HG03139 (cell line): Measurements from ENCODE around the gene ZBTB7C.

Experiments
- ATAC-seq: cut with Tn5 transposase; IDR thresholded peaks from one replicate; pipeline ENCODE4 v1.9.1; 2021; ENCODE audit not compliant: unreplicated experiment

ZBTB7C gene

DNA sequence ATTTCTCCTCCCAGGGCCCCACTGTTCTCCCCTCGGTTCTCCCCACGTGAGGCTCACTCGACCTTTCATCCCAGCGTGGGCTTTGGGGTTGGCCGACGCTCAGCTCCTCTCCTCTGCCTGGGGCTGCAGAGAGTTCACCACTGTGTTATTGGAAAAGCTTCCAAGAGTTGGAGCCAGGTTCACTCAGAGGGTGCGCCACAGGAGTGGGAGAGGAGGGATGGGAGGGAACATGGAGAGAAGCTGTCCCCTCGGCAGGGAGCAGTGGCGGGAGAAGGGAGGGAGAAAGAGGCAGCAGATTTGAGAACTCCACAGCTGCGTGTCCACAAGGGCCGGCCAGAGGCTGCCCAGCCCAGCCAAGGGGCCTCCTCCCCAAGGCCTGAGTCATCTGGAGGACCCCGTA, 281.6 kb downstream of the ZBTB7C start:
- no peak for ATAC-seq

DNA sequence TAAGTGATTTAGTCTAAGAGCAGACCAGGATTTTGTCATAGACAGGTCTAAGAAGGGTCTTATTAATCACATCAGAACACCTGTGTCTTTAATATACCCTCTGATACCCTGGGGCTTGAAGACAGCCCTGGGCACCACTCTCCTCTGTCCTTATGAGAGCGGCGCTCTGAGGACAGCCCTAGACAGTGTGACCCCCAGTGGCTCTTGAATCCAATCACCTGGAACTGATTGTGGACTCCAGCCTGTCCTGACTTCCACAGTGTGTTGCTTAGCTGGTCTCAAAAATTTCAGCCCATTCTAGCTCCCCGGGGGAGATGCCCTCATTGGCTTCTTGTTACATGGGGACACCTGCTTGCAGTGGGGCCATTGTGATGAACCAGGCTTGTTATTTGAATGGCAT, 282.9 kb downstream of the ZBTB7C start:
- ATAC-seq, result no peak

GRCh38 chr18:48125724-48126123, 283.5 kb downstream of the ZBTB7C start:
- no peak for ATAC-seq

- ATAC-seq, result no peak
Measured at GRCh38 chr18:48124857-48125626, 284.1 kb downstream of the ZBTB7C start.

GRCh38 chr18:48123941-48124340, 285.2 kb downstream of the ZBTB7C start:
- no peak for ATAC-seq

DNA sequence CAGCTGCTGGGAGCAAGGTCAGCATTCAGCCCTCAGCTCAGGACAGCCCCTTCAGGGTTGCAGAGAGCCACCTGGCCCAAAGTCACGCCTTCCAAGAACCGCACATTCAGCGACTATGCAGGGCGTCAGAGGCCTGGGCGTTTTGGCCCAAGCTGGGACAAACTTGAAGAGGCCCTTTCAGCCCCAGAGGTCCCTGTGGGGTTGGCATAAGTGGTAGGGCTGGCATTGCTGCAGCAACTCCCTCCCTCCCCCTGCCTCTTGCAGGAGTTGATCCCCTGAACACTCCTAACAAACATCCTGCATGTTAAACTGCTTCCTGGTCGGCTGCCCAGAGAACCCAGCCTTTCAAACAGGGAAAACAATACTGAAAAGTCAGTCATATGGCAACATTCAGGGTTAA, 285.9 kb downstream of the ZBTB7C start:
- ATAC-seq, result no peak

- no peak for ATAC-seq
Measured at GRCh38 chr18:48122816-48123215, 286.4 kb downstream of the ZBTB7C start.

- ATAC-seq, result no peak
Measured at GRCh38 chr18:48122376-48122775, 286.8 kb downstream of the ZBTB7C start.

GRCh38 chr18:48121752-48122151, 287.4 kb downstream of the ZBTB7C start:
- no peak for ATAC-seq

- ATAC-seq, result no peak
Measured at GRCh38 chr18:48119204-48119603, 290.0 kb downstream of the ZBTB7C start.

- ATAC-seq, result no peak
Measured at GRCh38 chr18:48116873-48117630, 292.1 kb downstream of the ZBTB7C start.

DNA sequence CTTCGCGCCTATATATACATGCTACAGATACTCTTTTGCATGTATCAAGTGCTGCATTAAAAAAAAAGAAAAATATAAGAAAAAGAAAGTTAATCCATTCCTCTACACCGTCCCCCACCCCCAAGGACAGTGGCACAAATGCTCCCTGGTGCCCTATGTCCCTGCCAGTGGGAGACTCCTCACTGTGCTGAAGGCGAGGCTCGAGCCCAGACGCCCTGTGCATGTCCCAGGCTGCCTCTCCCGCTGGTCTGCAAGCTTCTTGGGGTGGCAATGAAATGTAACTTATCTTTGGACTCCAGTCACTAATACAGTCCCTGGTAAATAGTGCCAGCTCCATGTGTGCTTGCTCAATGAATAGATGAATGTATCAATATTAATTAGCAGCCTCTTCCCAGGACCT, 293.2 kb downstream of the ZBTB7C start:
- no peak for ATAC-seq

DNA sequence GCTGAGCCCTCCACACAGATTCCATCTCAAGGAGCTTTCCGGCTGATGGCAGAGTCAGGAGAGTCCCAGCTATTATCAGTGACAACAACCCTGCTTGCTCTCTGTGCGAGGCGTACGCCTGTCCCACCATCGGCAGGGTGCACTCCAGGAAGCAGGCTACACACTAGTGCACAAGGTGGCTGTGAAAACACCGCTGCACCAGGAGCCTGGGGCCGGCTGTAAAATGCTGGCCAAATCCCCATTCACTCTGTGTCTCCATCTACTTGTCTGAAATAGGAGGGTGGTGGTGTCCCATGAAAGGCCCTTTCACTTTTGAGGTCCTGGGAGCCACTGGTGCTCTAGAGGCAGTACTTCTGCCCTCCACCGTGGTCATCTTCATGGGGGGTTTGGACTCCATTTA, 295.5 kb downstream of the ZBTB7C start:
- no peak for ATAC-seq

DNA sequence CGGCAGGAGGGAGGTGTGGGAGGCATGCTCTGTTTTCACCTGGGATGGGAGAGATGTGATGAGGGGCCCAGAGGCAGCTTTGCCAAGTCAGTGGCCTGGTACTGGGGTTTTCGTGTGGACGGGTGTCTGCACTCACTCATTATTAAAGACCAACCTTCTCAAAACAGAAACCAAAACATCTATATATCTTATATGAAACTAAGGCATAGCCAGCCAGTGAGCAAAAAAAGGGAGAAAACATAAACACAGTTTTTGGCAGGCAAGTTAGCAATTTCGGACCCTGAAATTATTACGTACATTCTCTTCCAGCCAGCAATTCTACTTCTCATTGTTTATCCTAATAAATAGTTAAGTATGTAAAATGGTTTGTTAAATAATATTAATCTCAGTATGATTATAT, 297.6 kb downstream of the ZBTB7C start:
- no peak for ATAC-seq

GRCh38 chr18:48110797-48111196, 298.4 kb downstream of the ZBTB7C start:
- no peak for ATAC-seq

GRCh38 chr18:48109961-48110493, 299.2 kb downstream of the ZBTB7C start:
- ATAC-seq, result no peak

- no peak for ATAC-seq
Measured at GRCh38 chr18:48108136-48108535, 301.0 kb downstream of the ZBTB7C start.

GRCh38 chr18:48106976-48107781, 302.0 kb downstream of the ZBTB7C start:
- ATAC-seq, result no peak

GRCh38 chr18:48106498-48106897, 302.7 kb downstream of the ZBTB7C start:
- ATAC-seq, result no peak

- ATAC-seq, result no peak
Measured at GRCh38 chr18:48105317-48105716, 303.9 kb downstream of the ZBTB7C start.

DNA sequence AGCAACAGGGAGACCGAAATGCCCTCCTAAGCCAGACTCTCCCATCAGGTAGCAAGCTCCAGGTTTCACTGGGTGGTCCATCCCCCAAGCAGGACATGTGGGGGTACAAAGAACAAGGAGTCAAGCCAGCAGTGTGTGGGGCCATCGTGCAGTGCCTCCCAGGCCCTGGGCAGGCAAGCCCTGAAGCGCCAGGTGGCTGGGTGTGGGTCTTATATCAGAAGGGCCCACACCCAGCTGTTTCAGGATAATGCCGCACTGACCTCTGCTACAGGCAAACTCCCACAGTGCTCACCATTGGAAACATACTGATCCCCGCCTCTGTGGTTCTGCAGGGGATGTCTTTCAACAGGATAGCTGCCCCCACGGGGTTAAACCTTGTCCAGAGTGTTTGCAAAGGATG, 304.5 kb downstream of the ZBTB7C start:
- ATAC-seq, result no peak
